ENCODE data around the gene ATP5F1D. TPM values are rescaled to one million over a fixed set of nuclear protein-coding genes. Genes with fewer than 3 reads are reported as not detected.

Gene ATP5F1D
- total RNA-seq, 2 donors from 2014 or later: 156 to 157 TPM

DNA sequence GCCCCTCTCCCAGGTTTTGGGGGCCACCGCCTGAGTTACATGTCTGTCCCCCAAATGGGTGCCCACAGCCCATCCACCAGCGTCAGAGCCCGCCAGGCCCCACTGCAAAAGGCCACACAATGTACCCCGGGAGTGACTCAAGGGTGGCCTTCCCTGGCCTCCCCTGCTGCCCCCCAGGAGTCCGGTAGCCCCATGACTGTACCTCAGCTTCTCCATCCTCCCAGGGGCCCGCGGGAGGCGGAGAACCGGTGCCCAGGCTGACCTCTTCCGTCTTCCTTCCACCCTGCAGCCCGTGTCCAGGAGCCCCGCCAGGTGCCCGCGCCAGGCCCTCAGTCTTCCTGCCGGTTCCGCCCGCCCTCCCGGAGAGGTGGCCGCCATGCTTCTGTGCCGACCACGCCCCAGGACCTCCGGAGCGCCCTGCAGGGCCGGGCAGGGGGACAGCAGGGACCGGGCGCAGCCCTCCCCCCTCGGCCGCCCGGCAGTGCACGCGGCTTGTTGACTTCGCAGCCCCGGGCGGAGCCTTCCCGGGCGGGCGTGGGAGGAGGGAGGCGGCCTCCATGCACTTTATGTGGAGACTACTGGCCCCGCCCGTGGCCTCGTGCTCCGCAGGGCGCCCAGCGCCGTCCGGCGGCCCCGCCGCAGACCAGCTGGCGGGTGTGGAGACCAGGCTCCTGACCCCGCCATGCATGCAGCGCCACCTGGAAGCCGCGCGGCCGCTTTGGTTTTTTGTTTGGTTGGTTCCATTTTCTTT, 14.1 kb upstream of the ATP5F1D start:
- TF ChIP-seq, protein P1, sequence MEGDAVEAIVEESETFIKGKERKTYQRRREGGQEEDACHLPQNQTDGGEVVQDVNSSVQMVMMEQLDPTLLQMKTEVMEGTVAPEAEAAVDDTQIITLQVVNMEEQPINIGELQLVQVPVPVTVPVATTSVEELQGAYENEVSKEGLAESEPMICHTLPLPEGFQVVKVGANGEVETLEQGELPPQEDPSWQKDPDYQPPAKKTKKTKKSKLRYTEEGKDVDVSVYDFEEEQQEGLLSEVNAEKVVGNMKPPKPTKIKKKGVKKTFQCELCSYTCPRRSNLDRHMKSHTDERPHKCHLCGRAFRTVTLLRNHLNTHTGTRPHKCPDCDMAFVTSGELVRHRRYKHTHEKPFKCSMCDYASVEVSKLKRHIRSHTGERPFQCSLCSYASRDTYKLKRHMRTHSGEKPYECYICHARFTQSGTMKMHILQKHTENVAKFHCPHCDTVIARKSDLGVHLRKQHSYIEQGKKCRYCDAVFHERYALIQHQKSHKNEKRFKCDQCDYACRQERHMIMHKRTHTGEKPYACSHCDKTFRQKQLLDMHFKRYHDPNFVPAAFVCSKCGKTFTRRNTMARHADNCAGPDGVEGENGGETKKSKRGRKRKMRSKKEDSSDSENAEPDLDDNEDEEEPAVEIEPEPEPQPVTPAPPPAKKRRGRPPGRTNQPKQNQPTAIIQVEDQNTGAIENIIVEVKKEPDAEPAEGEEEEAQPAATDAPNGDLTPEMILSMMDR (IDR thresholded peaks at IDR 0.05): no peak
- no peak for TF ChIP-seq POLR2A (IDR thresholded peaks at IDR 0.05)
- DNase-seq (no peak), ATAC-seq (no peak)
- intact Hi-C loops (cut with DNase I): no loop called here
- Histone ChIP-seq H3K27ac (no peak overlapping the region), H3K4me1 (peaks cover 5% of the 10 kb centered on the region), H3K9me3 (no peaks in the 10 kb centered on the region), H3K36me3 (replicated peaks in 1 of 2; ENCODE audit: insufficient read depth in 1 of 2, low read depth in 2 of 2) (peaks cover 5 to 7% of the 10 kb centered on the region in 2 donors), H3K27me3 (no peaks in the 10 kb centered on the region), H3K4me3 (no peak overlapping the region)
- WGBS, 2 donors: 92 to 94% methylated on average over 44 to 53 of the region's 56 CpGs

DNA sequence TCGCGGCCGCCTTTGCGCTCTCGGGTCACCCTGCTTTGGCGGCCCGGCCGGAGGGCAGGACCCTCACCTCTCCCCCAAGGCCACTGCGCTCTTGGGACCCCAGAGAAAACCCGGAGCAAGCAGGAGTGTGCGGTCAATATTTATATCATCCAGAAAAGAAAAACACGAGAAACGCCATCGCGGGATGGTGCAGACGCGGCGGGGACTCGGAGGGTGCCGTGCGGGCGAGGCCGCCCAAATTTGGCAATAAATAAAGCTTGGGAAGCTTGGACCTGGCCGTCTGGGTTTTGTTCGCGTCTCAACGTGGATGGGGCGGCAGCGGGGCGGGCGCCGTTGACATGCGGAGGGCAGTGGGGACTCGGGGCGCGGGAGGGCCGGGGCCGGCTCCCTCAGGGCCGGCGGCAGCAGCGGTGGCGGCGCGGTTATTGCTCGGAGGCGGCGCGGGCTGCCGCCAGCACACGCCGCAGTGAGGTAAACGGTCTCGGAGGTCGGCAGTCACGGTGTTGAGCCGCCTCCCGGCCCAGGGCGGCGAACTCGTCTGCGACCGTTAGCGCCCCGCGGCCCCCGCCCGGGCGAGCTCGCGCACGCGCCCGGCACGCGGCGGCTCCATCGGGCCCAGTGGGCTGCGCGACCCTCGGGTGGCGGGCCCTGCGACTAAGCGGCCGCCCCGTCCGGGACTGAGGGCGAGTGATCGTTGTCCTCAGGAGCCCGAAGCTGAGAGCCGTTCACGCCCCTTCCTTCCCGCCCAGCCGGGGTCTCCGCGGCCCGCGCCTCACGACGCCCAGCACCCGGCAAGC, 13.2 kb upstream of the ATP5F1D start:
- Histone ChIP-seq H3K4me1 (peaks cover 14% of the 10 kb centered on the region), H3K36me3 (replicated peaks in 1 of 2; ENCODE audit: insufficient read depth in 1 of 2, low read depth in 2 of 2) (peaks cover 5% of the 10 kb centered on the region in 2 donors), H3K4me3 (no peak overlapping the region), H3K27me3 (no peaks in the 10 kb centered on the region), H3K9me3 (no peaks in the 10 kb centered on the region), H3K27ac (no peak overlapping the region)
- ATAC-seq (no peak), DNase-seq (no peak)
- intact Hi-C loops (cut with DNase I): no loop called here
- TF ChIP-seq POLR2A (IDR thresholded peaks at IDR 0.05): no peak
- TF ChIP-seq, protein P1 (IDR thresholded peaks at IDR 0.05): no peak
- WGBS, 2 donors: 95% methylated on average over 74 to 82 of the region's 100 CpGs

DNA sequence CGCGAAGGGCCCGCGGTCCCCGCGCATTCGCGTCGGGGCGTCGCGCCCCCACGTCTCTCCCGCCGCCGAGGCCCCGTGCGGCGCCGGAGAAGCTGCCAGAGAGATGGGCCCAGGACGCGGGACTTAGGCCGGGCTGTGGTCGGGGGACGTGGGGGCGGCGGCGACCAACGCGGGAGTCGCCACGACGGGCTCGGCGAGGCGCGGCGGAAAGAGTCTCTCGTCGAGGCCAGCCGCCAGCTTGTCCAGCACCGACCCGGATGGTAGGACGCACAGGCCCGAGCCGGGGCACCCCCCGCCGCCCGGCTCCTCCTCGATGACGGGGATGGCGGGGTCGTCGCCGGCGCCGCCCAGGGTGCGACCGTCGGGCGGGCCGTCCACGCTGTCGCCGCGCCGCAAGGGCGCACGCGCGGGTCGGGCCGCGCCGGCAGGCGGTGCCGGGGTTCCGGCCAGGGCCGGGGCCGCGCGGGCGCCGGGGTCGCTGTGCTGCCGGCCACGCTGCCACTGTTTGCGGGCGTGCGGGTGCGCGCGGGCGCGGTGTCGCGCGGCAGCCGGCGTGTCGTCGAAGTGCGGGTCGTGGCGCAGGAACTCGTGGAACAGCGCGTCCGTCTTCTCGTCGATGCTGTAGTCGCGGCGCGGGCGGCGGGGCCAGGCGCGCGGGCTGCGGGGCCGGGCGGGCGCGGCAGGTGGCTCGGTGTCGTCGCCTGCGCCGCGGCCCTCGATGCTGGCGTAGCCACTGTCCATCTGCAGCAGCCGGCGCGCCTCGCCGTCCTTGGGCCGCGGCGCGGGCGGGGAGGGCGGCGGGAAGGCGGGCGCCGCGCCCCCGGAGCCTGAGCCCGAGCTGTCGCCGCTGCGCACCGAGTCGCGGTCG, 12.3 kb upstream of the ATP5F1D start:
- Histone ChIP-seq H3K4me1 (peaks cover 23% of the 10 kb centered on the region), H3K36me3 (replicated peaks in 1 of 2; ENCODE audit: insufficient read depth in 1 of 2, low read depth in 2 of 2) (peaks cover 5% of the 10 kb centered on the region in 2 donors), H3K9me3 (no peaks in the 10 kb centered on the region), H3K4me3 (no peak overlapping the region), H3K27me3 (no peaks in the 10 kb centered on the region), H3K27ac (no peak overlapping the region)
- WGBS, 2 donors: 94 to 96% methylated on average over 138 to 154 of the region's 158 CpGs
- intact Hi-C loops (cut with DNase I): no loop called here
- ATAC-seq (no peak), DNase-seq (no peak)
- TF ChIP-seq, protein P1 (IDR thresholded peaks at IDR 0.05): no peak
- no peak for TF ChIP-seq POLR2A (IDR thresholded peaks at IDR 0.05)

DNA sequence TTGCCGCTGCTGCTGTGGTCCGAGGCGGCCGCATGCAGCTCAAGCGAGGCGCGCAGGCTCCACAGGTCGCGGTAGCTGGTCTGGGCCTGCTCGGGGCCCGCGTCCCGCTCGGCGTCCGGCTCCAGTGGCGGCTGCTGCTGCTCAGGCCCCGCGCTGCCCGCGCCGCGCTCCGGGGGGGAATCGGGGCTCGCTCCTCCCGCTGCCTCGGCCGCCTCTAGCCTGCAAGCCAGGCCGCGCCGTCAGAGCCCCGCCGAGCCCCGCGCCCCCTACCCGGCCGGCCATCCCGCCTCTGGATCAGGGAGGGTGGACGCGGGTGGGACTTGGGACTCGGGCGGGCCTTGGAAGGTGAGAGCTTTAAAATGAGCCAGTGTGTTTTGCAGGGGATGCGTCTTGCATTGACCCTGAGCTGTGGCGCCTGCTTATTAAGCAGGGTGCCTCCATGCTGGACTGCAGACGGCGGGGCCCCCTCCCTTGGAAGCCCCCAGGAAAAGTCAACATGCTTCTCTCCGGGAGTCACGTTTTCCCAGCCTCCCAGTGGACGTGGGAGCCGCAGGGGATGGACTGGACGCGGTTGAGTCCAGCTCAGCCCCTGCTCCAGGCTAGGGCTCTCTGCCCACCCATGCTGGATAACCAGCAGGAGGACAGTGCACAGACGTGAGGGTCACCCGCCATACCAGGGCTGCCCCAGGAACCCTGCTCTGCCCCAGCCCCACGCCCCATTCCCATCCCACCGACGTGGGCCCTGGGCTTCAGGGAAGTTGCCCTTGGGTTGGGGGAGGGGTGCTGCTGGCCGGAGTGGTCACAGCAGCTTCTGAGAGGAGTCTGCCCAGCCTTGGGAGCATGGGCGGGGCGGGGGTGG, 11.4 kb upstream of the ATP5F1D start:
- ATAC-seq (no peak), DNase-seq (no peak)
- H3K9me3 ChIP-seq: no peaks in the 10 kb centered on the region
- intact Hi-C loops (cut with DNase I): no loop called here
- H3K4me1 ChIP-seq: peaks cover 27% of the 10 kb centered on the region
- no peaks in the 10 kb centered on the region for H3K27me3 ChIP-seq
- TF ChIP-seq, protein P1 (IDR thresholded peaks at IDR 0.05): no peak
- TF ChIP-seq POLR2A (IDR thresholded peaks at IDR 0.05): no peak
- H3K27ac ChIP-seq: no peak overlapping the region
- H3K4me3 ChIP-seq: no peak overlapping the region
- peaks cover 5% of the 10 kb centered on the region in 2 donors for H3K36me3 ChIP-seq (replicated peaks in 1 of 2; ENCODE audit: insufficient read depth in 1 of 2, low read depth in 2 of 2)
- 88 to 94% methylated on average over 21 to 35 of the region's 61 CpGs for WGBS, 2 donors

Data from body of pancreas (tissue), 4 donors.